HS-5 (cell line): ENCODE measurements around the gene HJURP.
A peak's percentile ranks its signal among the peaks of the same experiment; 100 is the strongest.
"Not testable (repeated sequence)": the region's sequence is repeated elsewhere in the genome, so short reads cannot be mapped to it uniquely, and the experiment has no call there.

Experiments used
- DNase-seq: peaks from one replicate; pipeline ENCODE4 v3.0.0-alpha.2; 2012; ENCODE audit warnings: low read depth

HJURP gene

GRCh38 chr2:233854241-233854981, at the start of gene HJURP:
TSS of gene HJURP (minus strand) at chr2:233854535. CDS start at chr2:233854500, 35 bp downstream.
- peak; percentile 95 for DNase-seq

DNA sequence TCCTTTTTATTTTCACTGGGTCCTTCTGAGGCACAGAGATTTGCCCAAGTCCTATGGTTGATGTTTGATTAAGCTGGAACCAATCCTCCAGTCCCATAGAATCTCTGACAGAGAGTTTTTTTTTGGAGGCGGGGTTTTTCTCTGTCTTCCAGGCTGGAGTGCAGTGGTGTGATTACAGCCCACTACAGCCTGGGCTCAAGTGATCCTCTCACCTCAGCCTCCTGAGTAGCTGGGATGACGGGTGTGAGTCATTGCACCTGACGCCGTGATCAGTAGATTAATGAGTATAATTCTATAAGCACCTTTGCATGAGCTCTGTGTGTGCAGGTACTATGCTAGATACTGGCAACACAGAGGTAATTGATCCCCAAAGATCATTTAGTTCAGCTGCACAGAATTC, 47.5 kb upstream of the HJURP start:
- no peak for DNase-seq

DNA sequence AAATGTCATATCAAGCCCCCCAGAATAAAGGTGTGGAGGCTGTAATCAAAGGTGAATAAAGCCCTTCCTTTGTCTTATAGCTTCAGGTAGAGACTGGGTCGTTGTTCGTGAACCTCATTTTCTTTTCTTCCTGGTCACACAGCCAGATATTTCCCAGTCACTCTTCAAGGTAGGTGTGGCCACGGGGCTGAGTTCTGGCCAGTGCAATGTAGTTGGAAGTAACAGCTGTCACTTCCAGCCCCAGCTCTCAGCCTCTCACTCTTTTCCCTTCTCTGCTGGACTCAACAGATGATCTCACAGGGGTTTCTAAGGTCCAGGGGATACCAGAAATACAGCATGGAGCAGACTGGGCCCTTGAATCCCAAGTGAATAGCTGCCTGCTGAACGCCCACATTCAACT, 47.0 kb upstream of the HJURP start:
- DNase-seq: no peak

- not testable (repeated sequence) for DNase-seq
Observed at GRCh38 chr2:233896253-233896652, 41.9 kb upstream of the HJURP start.

- DNase-seq: no peak
Observed at GRCh38 chr2:233892793-233893192, 38.5 kb upstream of the HJURP start.

- DNase-seq: no peak
Observed at GRCh38 chr2:233882353-233882752, 28.0 kb upstream of the HJURP start.

- DNase-seq: not testable (repeated sequence)
Observed at GRCh38 chr2:233872125-233872524, 17.8 kb upstream of the HJURP start.

DNA sequence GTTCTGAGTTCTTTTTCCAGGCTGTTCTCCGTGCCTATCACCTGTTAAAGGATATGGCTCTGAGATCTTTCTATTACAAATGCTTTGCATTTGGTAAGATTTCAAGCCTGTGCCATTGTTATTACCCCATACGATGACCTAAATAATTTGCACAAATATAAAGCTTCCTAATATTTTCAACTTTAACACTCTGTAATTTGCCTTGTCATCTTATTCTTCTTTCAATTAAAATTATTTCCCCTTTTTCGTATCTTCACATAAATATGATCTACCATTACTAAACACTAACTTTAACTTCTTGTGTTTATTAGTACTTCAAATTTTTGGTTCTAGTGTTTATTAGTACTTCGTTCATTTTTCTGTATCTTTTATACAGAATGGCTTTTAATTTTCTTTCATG, 17.1 kb upstream of the HJURP start:
- no peak for DNase-seq

DNA sequence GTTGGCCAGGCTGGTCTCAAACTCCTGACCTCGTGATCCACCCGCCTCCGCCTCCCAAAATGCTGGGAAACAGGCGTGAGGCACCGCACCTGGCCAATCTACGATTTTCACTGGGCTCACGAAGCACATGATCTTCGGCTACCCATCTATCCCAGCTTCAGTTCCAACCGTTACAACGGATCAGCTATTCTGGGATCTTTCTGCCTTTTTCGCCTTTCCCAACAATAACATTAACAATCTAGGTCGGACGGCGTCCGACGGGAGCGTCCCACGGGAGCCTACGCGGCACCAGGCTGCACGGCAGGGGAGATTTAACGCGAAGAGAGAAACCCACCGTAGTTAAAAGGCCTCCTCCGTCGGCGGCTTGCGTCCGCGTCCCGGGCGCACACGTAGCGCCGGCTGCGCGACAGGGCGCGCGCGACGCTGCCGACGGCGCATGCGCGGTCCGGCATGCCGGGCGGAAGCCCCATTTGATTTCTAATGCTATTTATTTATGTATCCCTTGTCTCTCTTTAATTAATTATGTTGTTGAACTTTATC, 13.7 kb upstream of the HJURP start, which contains the start of gene MSL3B:
TSS of gene MSL3B (minus strand) at position 394 of the 540 bp plus-strand sequence.
- DNase-seq: peak; percentile 35

DNA sequence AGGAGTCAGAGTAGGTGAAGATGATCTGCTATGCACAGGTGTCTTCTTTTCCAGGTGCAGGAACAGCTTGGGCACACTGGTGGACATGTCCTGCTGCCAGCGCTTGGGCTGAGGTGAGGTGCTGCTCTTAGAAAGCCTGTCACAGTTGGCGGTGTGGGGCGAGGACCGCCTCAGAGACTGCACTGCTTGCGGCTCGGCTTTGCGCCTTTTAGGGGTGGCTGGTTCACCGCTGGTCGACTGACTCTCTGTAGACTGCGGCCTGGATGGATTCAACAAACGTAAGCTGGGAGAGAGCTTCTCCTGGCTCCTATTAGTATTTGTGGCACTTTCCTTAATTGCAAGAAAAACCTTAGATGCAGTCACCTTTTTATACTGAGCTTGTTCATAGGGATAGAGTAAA, 12.1 kb upstream of the HJURP start:
- DNase-seq: no peak

DNA sequence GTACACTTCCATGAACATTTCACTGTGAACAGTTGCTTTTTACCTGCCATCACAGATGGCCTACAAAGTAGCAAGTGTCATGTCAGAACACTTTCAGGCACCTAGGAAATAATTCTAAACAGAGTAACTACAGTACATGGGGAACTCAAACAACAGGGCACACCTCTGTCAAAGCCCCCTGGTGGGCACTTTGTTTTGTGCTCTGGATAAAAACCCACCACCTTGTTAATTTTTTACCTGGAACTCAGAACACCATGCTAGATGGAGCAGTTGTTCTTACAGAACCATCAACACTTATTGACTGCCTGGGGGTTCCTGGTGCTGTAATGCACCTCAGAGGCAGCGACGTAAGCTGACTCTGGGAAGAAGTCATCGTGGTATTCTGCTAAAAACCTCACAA, 11.5 kb upstream of the HJURP start:
- no peak for DNase-seq

GRCh38 chr2:233862261-233862768, 8.0 kb upstream of the HJURP start:
- DNase-seq: no peak

- no peak for DNase-seq
Observed at GRCh38 chr2:233858331-233858730, 4.0 kb upstream of the HJURP start.

- no peak for DNase-seq
Observed at GRCh38 chr2:233857511-233858141, 3.3 kb upstream of the HJURP start.

GRCh38 chr2:233856184-233856583, 1.8 kb upstream of the HJURP start:
- no peak for DNase-seq

- no peak for DNase-seq
Observed at GRCh38 chr2:233855345-233855744, 1.0 kb upstream of the HJURP start.

DNA sequence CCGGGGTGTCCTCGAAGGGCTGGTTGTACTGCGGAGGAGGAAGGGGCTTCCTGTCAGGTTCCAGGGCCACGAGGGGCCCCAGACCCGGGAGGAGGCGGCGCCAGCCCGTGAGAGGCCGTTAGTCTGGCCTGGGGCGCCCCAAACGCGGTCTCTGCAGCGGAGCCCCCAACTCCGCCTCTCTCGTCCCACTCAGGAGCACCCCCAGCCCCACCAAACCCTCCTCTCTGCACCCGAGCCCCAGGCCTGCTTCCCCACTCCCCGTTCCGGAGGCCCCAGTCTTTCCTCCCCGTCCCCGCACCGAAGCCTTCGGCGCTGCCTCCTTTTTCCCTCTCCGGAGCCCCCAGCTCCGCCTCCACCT, 473 bp downstream of the HJURP start:
- DNase-seq: no peak

DNA sequence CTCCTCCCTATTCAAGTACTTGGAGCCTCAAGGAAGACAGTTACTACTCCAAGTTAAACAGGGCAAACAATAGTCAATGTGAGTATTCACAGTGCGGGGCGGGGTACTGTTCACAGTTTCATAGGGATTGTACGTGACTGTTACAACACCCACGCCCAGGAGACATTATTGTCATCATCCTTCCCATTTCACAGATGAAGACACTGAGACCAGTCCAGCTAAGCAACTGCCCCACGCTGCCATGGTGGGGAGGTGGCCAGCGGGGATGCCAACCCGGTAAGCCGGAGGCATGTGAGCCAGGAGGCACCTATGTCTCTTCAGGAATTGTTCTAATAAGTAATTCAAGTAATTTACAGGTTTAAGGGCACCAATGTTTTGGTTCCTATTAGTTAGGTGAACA, 982 bp downstream of the HJURP start:
- no peak for DNase-seq

- DNase-seq: no peak
Observed at GRCh38 chr2:233852056-233852455, 2.3 kb downstream of the HJURP start.

- DNase-seq: no peak
Observed at GRCh38 chr2:233851169-233851568, 3.2 kb downstream of the HJURP start.

GRCh38 chr2:233850745-233851144, 3.6 kb downstream of the HJURP start:
- no peak for DNase-seq

- DNase-seq: no peak
Observed at GRCh38 chr2:233849607-233850271, 4.6 kb downstream of the HJURP start.

- no peak for DNase-seq
Observed at GRCh38 chr2:233848276-233848675, 6.1 kb downstream of the HJURP start.
